Embryonic facial prominence (tissue), 1 donor: Measurements from ENCODE around the gene PBX3.

ENCODE experiments used
- DNase-seq: peaks from one replicate; pipeline ENCODE4 v3.0.0-alpha.2; 2016; ENCODE audit errors: extremely low spot score

The PBX3 gene

DNA sequence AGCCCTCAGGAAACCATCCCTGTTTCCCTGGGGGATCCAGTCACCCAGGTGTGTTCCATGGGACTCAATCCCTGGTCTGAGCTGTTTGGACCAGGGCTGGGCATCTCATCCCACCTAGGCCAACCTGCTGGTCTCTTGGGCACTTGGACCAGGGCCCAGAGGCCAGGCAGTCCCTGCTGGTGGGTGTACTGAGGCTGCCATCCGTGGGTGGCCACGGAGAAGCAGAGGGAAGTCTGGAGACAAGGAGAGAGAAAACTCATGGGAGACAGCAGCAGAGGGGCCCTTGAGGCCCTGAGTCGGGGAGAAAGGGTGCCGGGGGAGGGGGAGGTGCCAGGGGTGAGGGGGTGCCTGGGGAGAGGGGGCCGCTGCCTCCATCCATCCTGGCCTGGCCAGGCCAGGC lies 247.8 kb downstream of the PBX3 start:
- DNase-seq = no peak

DNA sequence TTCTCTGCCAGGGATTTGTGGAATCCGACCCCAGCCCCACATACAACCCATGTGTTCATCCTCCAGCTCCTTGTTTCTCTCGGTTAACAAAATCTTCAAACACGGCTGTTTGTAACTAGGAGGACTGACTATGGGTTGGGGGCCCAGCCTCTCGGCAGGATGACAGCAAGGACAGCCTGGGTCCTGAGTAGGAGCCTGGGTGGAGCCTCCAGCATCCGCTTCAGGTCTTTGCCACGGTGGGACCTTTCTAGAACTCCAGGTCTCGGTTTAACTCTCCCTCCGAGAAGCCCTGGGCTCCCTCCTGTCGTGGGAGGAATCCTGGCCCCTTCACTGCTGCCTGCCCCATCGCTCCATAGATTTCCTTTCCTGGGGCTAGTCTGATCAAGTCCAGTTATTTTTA lies 248.5 kb downstream of the PBX3 start:
- DNase-seq = no peak

DNA sequence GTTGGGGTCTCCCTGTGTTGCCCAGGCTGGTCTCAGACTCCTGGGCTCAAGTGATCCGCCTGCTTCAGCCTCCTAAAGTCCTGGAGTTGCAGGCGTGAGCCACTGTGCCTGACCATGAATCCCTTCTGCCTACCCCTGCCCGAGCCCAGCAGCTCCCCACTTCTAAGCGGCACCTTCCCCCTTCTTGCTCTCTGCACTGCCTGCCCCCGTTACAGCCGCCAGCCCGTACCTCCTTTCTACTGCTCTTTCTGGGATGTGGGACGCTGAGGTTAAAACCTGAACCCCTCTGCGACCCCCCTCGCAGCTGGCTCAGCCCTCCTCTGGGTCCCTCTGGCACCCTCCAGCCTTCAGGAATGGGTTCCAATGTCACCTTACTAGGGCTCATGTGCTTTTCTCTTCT lies 249.6 kb downstream of the PBX3 start:
- no peak for DNase-seq

DNA sequence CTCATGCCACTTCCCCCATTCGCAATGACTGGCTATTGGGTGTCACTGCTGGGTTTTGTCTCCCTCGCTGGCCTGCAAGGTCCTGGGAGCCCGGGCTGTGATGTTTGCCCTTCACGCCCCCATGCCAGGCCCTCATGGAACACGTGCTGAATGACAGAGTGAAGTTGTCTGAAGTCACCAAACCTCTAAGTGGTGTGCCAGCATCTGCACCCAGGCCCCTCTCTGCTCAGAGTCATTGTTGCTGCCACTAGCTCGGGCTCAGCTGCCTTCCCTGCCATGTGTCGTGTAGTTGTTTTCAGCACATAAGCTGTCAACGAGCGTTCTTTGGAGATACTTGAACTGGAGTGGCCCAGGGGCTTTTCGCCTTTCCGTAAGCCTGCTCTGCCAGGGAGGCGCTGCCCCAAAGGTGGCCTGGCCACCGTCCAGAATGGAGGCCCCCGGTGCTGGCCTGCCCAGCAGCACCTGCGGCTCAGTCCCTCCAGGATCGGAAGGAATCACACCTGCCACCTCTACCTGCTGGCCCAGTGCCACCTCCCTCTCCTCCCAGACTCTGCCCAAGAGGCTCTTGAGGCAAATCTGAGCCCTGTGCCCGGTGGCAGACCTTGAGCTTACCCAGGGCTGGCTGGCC lies 250.1 kb downstream of the PBX3 start:
- DNase-seq = no peak

- DNase-seq = no peak
These were observed 251.8 kb downstream of the PBX3 start for GRCh38 chr9:125998837-125999503.

DNA sequence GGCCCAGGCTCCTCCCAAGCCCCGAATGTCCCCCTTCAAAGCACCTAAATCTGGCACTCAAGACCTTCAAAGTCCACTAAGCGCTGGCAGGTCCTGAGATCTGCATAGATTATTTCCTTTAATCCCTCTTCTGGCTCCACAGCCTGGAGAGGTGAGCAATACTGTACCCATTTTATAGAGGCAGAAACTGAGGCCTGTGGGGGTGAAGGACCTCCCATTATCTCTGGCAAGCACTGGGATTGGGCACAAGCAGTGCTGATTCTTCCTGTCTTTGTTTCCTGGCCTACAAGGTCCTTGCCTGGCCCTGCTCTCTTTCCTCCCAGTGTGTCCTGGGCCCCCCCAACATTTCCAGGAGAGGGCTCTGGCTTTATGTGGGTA lies 252.3 kb downstream of the PBX3 start:
- DNase-seq = no peak

DNA sequence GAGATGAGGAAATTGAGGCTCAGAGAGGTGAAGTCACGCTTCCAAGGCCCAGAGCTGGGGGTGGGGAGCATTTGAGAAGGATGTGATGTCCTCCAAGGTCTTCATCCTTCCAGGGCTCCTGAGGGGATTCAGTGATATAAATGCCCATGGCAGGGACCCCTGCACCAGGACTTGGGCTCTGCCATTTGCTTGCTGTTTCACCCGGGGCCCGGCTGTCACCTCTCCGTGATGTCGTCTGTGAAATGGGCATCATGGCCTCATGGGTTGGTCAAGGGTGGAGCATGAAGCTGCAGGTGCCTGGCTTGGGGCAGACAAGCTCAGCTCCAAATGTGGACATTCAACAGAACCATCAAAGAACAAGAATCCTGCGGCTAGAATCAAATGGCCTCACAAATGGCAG lies 253.1 kb downstream of the PBX3 start:
- DNase-seq = no peak

GRCh38 chr9:126000731-126001580 lies 253.8 kb downstream of the PBX3 start:
- no peak for DNase-seq

- DNase-seq = no peak
These were observed 254.5 kb downstream of the PBX3 start for GRCh38 chr9:126001581-126002225.

DNA sequence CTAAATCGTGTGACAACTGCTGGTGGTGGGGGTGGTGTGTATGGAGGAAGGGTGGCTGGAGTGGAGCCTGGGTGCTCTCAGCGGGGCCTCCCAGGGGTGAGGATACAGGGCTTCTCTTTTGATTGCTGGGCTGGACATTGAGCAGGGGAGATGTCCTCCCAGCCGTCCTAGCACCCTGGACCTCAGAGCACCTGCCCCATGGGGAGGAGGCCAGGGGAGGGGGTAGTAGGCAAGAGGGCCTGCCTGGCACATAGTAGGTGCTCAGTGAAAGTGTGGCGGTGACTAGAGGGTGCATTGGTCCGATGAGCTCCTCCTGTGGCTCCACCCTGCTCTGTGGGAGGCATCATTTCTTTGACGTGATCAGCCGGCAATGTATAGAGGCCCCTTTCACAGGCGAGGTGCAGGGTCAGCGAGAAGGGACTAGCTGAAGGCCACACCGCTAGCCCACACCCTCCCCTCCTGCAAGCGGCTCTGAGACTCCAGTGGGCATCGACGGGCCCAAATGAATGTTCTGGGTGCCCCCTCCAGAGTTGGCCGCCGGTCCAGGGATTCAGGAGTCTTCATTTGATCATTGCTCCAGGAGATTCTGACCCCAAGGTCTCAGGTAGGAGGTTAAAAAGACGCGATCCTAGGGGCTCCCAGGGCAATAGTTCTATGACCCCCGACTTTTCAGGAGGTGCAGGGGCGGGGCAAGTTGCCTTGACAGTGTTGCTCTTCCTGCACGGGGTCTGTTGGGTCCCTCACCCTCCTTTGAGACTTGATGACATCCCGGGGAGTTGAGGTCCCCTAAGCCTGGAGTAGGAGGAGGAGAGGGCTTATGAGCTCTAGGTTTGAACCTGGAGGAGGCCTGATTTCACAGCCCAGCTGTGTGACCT lies 255.5 kb downstream of the PBX3 start:
- DNase-seq = no peak

GRCh38 chr9:126009047-126009446 lies 261.9 kb downstream of the PBX3 start:
- no peak for DNase-seq

GRCh38 chr9:126014726-126015125 lies 267.6 kb downstream of the PBX3 start:
- DNase-seq = no peak

- DNase-seq = no peak
These were observed 268.3 kb downstream of the PBX3 start for GRCh38 chr9:126015424-126015823.

DNA sequence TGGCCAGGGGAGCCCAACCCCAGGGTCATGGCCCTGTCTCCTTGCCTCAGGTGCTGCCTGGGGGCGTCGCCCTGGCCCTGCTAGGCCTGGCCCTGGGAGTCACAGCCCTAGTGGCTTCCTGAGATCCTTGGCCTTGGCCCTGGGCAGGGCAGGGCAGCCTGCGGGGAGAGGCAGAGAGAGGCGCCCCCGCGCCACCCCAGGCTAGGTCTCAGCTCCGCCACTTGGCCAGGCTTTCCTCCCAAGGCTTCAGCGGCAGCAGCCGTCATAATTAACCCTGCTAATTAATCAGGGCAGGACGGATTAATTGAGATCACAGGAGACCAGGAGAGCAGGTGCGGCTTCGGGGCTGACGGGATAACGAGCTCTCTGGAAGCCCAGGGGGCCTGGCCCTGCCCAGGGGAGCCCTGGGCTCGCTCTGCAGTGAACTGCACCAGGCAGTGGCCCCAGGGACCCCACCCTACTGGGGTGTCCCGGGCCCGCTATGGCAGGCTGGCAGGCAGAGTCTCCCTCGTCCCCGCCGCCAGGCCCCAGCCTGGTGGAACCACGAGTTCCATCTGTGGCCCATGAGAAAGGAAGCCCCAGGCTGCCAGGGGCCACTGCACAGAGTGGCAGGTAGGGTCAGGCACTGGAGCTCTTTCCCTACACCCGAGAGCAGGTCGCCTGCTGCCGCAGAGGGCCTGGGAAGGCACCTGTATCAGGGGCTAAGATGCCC lies 269.6 kb downstream of the PBX3 start:
- no peak for DNase-seq
